ENCODE measurements around the gene SETD1B. TPM values are rescaled to one million over a fixed set of nuclear protein-coding genes. Genes with fewer than 3 reads are reported as not detected.

SETD1B gene
- total and polyA plus RNA-seq, 2 of the 4 experiments (the other 2 are of a cell fraction): 0.90 to 5.1 TPM

- CTCF ChIA-PET: no interaction called here
- in situ Hi-C loops (cut with MboI; ENCODE audit: low sequenced_read_pairs) (no loop called here), dilution Hi-C loops (cut with HindIII; ENCODE audit: low sequenced_read_pairs, unreplicated experiment) (no loop called here), intact Hi-C loops (cut with micrococcal nuclease) (no loop called here)
- no peaks in the 10 kb centered on the region for H3K27me3 ChIP-seq (ENCODE audit: control insufficient read depth, insufficient read depth, low read length)
- peaks cover 8% of the 10 kb centered on the region for H3K4me1 ChIP-seq (ENCODE audit: control insufficient read depth, insufficient read depth, low read length)
- no peak overlapping the region for H3K18ac ChIP-seq (ENCODE audit: low read depth, low read length)
- no peaks in the 10 kb centered on the region for H3K9me1 ChIP-seq (ENCODE audit: insufficient read depth, low read length)
- no peaks in the 10 kb centered on the region for H3K9me3 ChIP-seq (ENCODE audit: control insufficient read depth, insufficient read depth, low read length)
- ATAC-seq (ENCODE audit: low read depth) (no peak), DNase-seq (no peak)
- BruUV-seq (replicated peaks): TSS peak; percentile 86
- peaks cover 30 to 64% of the 10 kb centered on the region in 2 experiments for H3K79me1 ChIP-seq (ENCODE audit: low read depth in 1 of 2, low read length in 2 of 2)
- H4K20me1 ChIP-seq (ENCODE audit: insufficient read depth, low read length): peaks cover 29% of the 10 kb centered on the region
- no peak overlapping the region for H2BK120ac ChIP-seq (ENCODE audit: low read depth, low read length)
- no peak overlapping the region for H3K56ac ChIP-seq (ENCODE audit: extremely low read depth, insufficient read depth, low read length)
- TF ChIP-seq USF2 (IDR thresholded peaks at IDR 0.05; ENCODE audit: low read depth, low read length) (no peak), MXI1 (IDR thresholded peaks at IDR 0.05; ENCODE audit: borderline replicate concordance, low read depth, low read length) (no peak), MAFK (IDR thresholded peaks at IDR 0.05; ENCODE audit: low read depth, low read length) (no peak), RCOR1 (IDR thresholded peaks at IDR 0.05; ENCODE audit: insufficient replicate concordance, low read length) (no peak), CHD1 (IDR thresholded peaks at IDR 0.05; ENCODE audit: low read depth, low read length) (no peak), FOS (IDR thresholded peaks at IDR 0.05; ENCODE audit: low read depth, low read length) (no peak), RFX5 (IDR thresholded peaks at IDR 0.05; ENCODE audit: low read depth, low read length) (no peak), CEBPB (IDR thresholded peaks at IDR 0.05; ENCODE audit: low read depth, low read length) (no peak), MAZ (IDR thresholded peaks at IDR 0.05; ENCODE audit: borderline replicate concordance, low read depth, low read length) (no peak), POLR2A (IDR thresholded peaks at IDR 0.05; ENCODE audit: low read depth, low read length) (no peak), BHLHE40 (IDR thresholded peaks at IDR 0.05; ENCODE audit: low read depth, low read length) (no peak), RAD21 (IDR thresholded peaks at IDR 0.05; ENCODE audit: low read length) (no peak), NFE2L2 (IDR thresholded peaks at IDR 0.05; ENCODE audit: low read depth, low read length) (no peak), CTCF (conservative IDR thresholded peaks at IDR 0.05; ENCODE audit: low read depth, low read length) (no peak), SMC3 (IDR thresholded peaks at IDR 0.05; ENCODE audit: low read depth, low read length) (no peak)
- TF ChIP-seq, protein P1, sequence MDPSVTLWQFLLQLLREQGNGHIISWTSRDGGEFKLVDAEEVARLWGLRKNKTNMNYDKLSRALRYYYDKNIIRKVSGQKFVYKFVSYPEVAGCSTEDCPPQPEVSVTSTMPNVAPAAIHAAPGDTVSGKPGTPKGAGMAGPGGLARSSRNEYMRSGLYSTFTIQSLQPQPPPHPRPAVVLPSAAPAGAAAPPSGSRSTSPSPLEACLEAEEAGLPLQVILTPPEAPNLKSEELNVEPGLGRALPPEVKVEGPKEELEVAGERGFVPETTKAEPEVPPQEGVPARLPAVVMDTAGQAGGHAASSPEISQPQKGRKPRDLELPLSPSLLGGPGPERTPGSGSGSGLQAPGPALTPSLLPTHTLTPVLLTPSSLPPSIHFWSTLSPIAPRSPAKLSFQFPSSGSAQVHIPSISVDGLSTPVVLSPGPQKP (IDR thresholded peaks at IDR 0.05; ENCODE audit: borderline replicate concordance, low read depth, low read length): no peak
- H3K9ac ChIP-seq (ENCODE audit: low read depth, low read length): no peak overlapping the region
- no peak overlapping the region for H3K14ac ChIP-seq (replicated peaks; ENCODE audit: low read depth, low read length)
- H2BK5ac ChIP-seq (ENCODE audit: low read depth, low read length, poor library complexity, severe bottlenecking): no peak overlapping the region
- peaks cover 59% of the 10 kb centered on the region for H3K36me3 ChIP-seq (ENCODE audit: control insufficient read depth, insufficient read depth, low read length)
- H3K23ac ChIP-seq (ENCODE audit: low read depth, low read length): no peak overlapping the region
- H2AFZ ChIP-seq (replicated peaks; ENCODE audit: low read length, poor library complexity): no peak overlapping the region
- no peak overlapping the region for H4K5ac ChIP-seq (ENCODE audit: low read depth, low read length)
- no peak overlapping the region for H2BK15ac ChIP-seq (ENCODE audit: low read depth, low read length)
- H2BK20ac ChIP-seq (ENCODE audit: low read depth, low read length): no peak overlapping the region
- no peak overlapping the region for H3K4ac ChIP-seq (ENCODE audit: low read depth, low read length)
- H4K8ac ChIP-seq (ENCODE audit: low read depth in 2 of 2, low read length in 2 of 2): no peak overlapping the region
- no peak overlapping the region for H3K4me2 ChIP-seq (ENCODE audit: low read depth, low read length)
- POLR2A ChIA-PET (ENCODE audit: unreplicated experiment): no interaction called here
- peak overlapping the region; percentile 28 for H2AK9ac ChIP-seq (replicated peaks; ENCODE audit: low read depth, low read length, poor library complexity)
- WGBS, 2 experiments (ENCODE audit: extremely low coverage in 2 of 2, insufficient read length in 1 of 2): 80% methylated on average over 1 of the region's 47 CpGs; no CpG with 5 or more reads in 1 of the 2 experiments
- no peak overlapping the region for H4K91ac ChIP-seq (ENCODE audit: insufficient read depth, low read depth, low read length)
- no peak overlapping the region for H2AK5ac ChIP-seq (ENCODE audit: low read depth, low read length)
- H3K27ac ChIP-seq (ENCODE audit: insufficient read depth, low read length): no peak overlapping the region
- no peak overlapping the region for H3K4me3 ChIP-seq (ENCODE audit: insufficient read depth, low read depth, low read length)
Measured at GRCh38 chr12:121816925-121817647, 13.3 kb downstream of the SETD1B start.

All from IMR-90 (cell line).